ENCODE measurements around the gene SCN7A. TPM values are rescaled to one million over a fixed set of nuclear protein-coding genes. Genes with fewer than 3 reads are reported as not detected.
"Not testable (repeated sequence)": the region's sequence is repeated elsewhere in the genome, so short reads cannot be mapped to it uniquely, and the experiment has no call there.

SCN7A gene
- total RNA-seq, 1 donor from 2014 or later, result 0.48 TPM

- no peak for ATAC-seq
These were observed 42.6 kb downstream of the SCN7A start for GRCh38 chr2:166451468-166451867.

GRCh38 chr2:166449439-166449838 lies 44.6 kb downstream of the SCN7A start:
- no peak for ATAC-seq

GRCh38 chr2:166448106-166448505 lies 45.9 kb downstream of the SCN7A start:
- no peak for ATAC-seq

GRCh38 chr2:166444306-166444705 lies 49.7 kb downstream of the SCN7A start:
- ATAC-seq, result no peak

- ATAC-seq, result no peak
These were observed 53.7 kb downstream of the SCN7A start for GRCh38 chr2:166440313-166440712.

- no peak for ATAC-seq
These were observed 55.0 kb downstream of the SCN7A start for GRCh38 chr2:166439078-166439477.

GRCh38 chr2:166436976-166437375 lies 57.1 kb downstream of the SCN7A start:
- no peak for ATAC-seq

GRCh38 chr2:166436189-166436588 lies 57.9 kb downstream of the SCN7A start:
- ATAC-seq, result no peak

- ATAC-seq, result no peak
These were observed 59.6 kb downstream of the SCN7A start for GRCh38 chr2:166434491-166434890.

- no peak for ATAC-seq
These were observed 60.6 kb downstream of the SCN7A start for GRCh38 chr2:166433457-166433856.

- no peak for ATAC-seq
These were observed 61.7 kb downstream of the SCN7A start for GRCh38 chr2:166432331-166432730.

- ATAC-seq, result no peak
These were observed 69.2 kb downstream of the SCN7A start for GRCh38 chr2:166424841-166425240.

- no peak for ATAC-seq
These were observed 74.5 kb downstream of the SCN7A start for GRCh38 chr2:166419616-166419934.

- ATAC-seq, result no peak
These were observed 75.0 kb downstream of the SCN7A start for GRCh38 chr2:166418853-166419615.

GRCh38 chr2:166417669-166418068 lies 76.4 kb downstream of the SCN7A start:
- ATAC-seq, result no peak

GRCh38 chr2:166413255-166413654 lies 80.8 kb downstream of the SCN7A start:
- ATAC-seq, result no peak

GRCh38 chr2:166411473-166412230 lies 82.4 kb downstream of the SCN7A start:
- no peak for ATAC-seq

- ATAC-seq, result peak; percentile 56
These were observed 83.1 kb downstream of the SCN7A start for GRCh38 chr2:166410828-166411472.

GRCh38 chr2:166407746-166408145 lies 86.3 kb downstream of the SCN7A start:
- not testable (repeated sequence) for ATAC-seq

- ATAC-seq, result no peak
These were observed 87.7 kb downstream of the SCN7A start for GRCh38 chr2:166406374-166406773.

- no peak for ATAC-seq
These were observed 88.5 kb downstream of the SCN7A start for GRCh38 chr2:166405569-166405926.

GRCh38 chr2:166404831-166405568 lies 89.0 kb downstream of the SCN7A start:
- no peak for ATAC-seq

- no peak for ATAC-seq
These were observed 99.8 kb downstream of the SCN7A start for GRCh38 chr2:166394245-166394644.
